ENCODE measurements around the gene CEP192.
A peak's percentile ranks its signal among the peaks of the same experiment; 100 is the strongest.

The CEP192 gene

GRCh38 chr18:12998332-12999060 is 7.3 kb downstream of the CEP192 start:
- Histone ChIP-seq H4K20me1 (ENCODE audit: insufficient read depth, low read length) (peaks cover 56% of the 10 kb centered on the region), H3K4me1 (ENCODE audit: low read length) (peaks cover 51% of the 10 kb centered on the region), H3K36me3 (replicated peaks; ENCODE audit: low read depth, low read length) (peaks cover 50% of the 10 kb centered on the region), H2AFZ (ENCODE audit: low read depth, low read length) (no peak overlapping the region), H3K9me3 (ENCODE audit: insufficient read depth, low read length) (no peaks in the 10 kb centered on the region), H3K4me3 (ENCODE audit: low read length) (peak overlapping the region; percentile 66), H3K27me3 (ENCODE audit: low read depth, low read length) (no peaks in the 10 kb centered on the region), H3K9ac (ENCODE audit: low read length) (peak overlapping the region; percentile 48), H3K27ac (ENCODE audit: low read length) (peak overlapping the region; percentile 84), H3K79me2 (ENCODE audit: low read length) (peaks cover 88% of the 10 kb centered on the region), H3K4me2 (ENCODE audit: low read length) (peak overlapping the region; percentile 80)
- TF ChIP-seq EZH2phosphoT487 (IDR thresholded peaks at IDR 0.05; ENCODE audit: low read depth) = no peak
- TF ChIP-seq CTCF (IDR thresholded peaks at IDR 0.05; ENCODE audit: low read depth, low read length) = no peak

GRCh38 chr18:13003466-13003896 is 12.3 kb downstream of the CEP192 start:
- Histone ChIP-seq H3K4me1 (ENCODE audit: low read length) (peaks cover 18% of the 10 kb centered on the region), H2AFZ (ENCODE audit: low read depth, low read length) (no peak overlapping the region), H3K36me3 (replicated peaks; ENCODE audit: low read depth, low read length) (peaks cover 41% of the 10 kb centered on the region), H3K4me2 (ENCODE audit: low read length) (no peak overlapping the region), H3K79me2 (ENCODE audit: low read length) (peaks cover 82% of the 10 kb centered on the region), H3K9me3 (ENCODE audit: insufficient read depth, low read length) (no peaks in the 10 kb centered on the region), H3K27me3 (ENCODE audit: low read depth, low read length) (no peaks in the 10 kb centered on the region), H3K9ac (ENCODE audit: low read length) (no peak overlapping the region), H4K20me1 (ENCODE audit: insufficient read depth, low read length) (peaks cover 40% of the 10 kb centered on the region), H3K4me3 (ENCODE audit: low read length) (no peak overlapping the region), H3K27ac (ENCODE audit: low read length) (no peak overlapping the region)
- TF ChIP-seq EZH2phosphoT487 (IDR thresholded peaks at IDR 0.05; ENCODE audit: low read depth) = no peak
- TF ChIP-seq CTCF (IDR thresholded peaks at IDR 0.05; ENCODE audit: low read depth, low read length) = peak; percentile 51

- Histone ChIP-seq H3K9me3 (ENCODE audit: insufficient read depth, low read length) (no peaks in the 10 kb centered on the region), H3K79me2 (ENCODE audit: low read length) (peaks cover 74% of the 10 kb centered on the region), H3K9ac (ENCODE audit: low read length) (no peak overlapping the region)
Observed at GRCh38 chr18:13004396-13004795, 13.2 kb downstream of the CEP192 start.

More at GRCh38 chr18:13004396-13004795, 13.2 kb downstream of the CEP192 start:
- Histone ChIP-seq H4K20me1 (ENCODE audit: insufficient read depth, low read length) (peaks cover 34% of the 10 kb centered on the region), H3K27me3 (ENCODE audit: low read depth, low read length) (no peaks in the 10 kb centered on the region), H3K4me2 (ENCODE audit: low read length) (no peak overlapping the region), H3K4me3 (ENCODE audit: low read length) (no peak overlapping the region), H3K36me3 (replicated peaks; ENCODE audit: low read depth, low read length) (peaks cover 49% of the 10 kb centered on the region), H3K4me1 (ENCODE audit: low read length) (peaks cover 10% of the 10 kb centered on the region), H3K27ac (ENCODE audit: low read length) (no peak overlapping the region), H2AFZ (ENCODE audit: low read depth, low read length) (no peak overlapping the region)
- TF ChIP-seq EZH2phosphoT487 (IDR thresholded peaks at IDR 0.05; ENCODE audit: low read depth) = no peak
- TF ChIP-seq CTCF (IDR thresholded peaks at IDR 0.05; ENCODE audit: low read depth, low read length) = no peak
